ENCODE measurements around the gene PTPRU. TPM values are rescaled to one million over a fixed set of nuclear protein-coding genes. Genes with fewer than 3 reads are reported as not detected.

Gene PTPRU
- total RNA-seq, 1 donor from 2014 or later: 92.5 TPM

GRCh38 chr1:29346576-29346975 is 110.3 kb downstream of the PTPRU start:
- Mint-ChIP-seq H3K9me3 (ENCODE audit: unreplicated experiment) (peaks cover 1% of the 10 kb centered on the region), H3K4me3 (ENCODE audit: unreplicated experiment) (no peak overlapping the region), H3K27me3 (ENCODE audit: unreplicated experiment) (peaks cover 7% of the 10 kb centered on the region)

DNA sequence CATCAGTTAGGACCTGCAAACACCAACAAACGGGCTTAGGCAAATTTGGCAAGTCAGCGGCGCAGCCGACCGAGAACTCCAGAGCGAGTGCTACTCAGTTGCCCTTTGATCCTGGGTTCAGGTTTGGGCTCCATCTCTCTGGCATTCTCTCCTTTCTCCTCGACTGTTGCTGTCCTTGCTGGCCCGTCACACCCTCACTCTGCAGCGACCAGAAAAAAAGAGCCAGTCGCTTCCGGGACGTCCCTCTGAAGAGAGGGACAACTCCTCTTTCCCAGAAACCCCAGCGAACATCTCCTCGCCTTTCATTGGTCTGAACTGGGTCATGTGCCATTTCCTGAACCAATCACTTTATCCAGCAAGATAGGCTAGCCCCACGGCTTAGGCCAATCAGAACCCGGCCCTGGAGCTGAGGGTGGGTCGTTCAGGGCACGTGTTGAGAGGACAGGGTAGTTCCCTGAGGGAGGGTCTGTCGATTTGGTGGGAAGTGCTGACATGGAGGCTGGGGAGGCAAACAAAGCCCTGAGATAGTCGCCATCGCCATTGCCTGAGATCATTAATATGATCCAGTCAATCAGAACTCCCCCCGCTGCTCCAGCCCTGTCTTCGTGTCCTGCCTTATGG is 113.7 kb downstream of the PTPRU start:
- peaks cover 6% of the 10 kb centered on the region for H3K27me3 Mint-ChIP-seq (ENCODE audit: unreplicated experiment)
- H3K4me3 Mint-ChIP-seq (ENCODE audit: unreplicated experiment): no peak overlapping the region
- no peaks in the 10 kb centered on the region for H3K36me3 Mint-ChIP-seq (ENCODE audit: unreplicated experiment)
- TF ChIP-seq, protein P1, sequence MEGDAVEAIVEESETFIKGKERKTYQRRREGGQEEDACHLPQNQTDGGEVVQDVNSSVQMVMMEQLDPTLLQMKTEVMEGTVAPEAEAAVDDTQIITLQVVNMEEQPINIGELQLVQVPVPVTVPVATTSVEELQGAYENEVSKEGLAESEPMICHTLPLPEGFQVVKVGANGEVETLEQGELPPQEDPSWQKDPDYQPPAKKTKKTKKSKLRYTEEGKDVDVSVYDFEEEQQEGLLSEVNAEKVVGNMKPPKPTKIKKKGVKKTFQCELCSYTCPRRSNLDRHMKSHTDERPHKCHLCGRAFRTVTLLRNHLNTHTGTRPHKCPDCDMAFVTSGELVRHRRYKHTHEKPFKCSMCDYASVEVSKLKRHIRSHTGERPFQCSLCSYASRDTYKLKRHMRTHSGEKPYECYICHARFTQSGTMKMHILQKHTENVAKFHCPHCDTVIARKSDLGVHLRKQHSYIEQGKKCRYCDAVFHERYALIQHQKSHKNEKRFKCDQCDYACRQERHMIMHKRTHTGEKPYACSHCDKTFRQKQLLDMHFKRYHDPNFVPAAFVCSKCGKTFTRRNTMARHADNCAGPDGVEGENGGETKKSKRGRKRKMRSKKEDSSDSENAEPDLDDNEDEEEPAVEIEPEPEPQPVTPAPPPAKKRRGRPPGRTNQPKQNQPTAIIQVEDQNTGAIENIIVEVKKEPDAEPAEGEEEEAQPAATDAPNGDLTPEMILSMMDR (IDR thresholded peaks at IDR 0.05; ENCODE audit: partially characterized antibody, unreplicated experiment): no peak
- DNase-seq: no peak
- H3K9me3 Mint-ChIP-seq (ENCODE audit: unreplicated experiment): peaks cover 3% of the 10 kb centered on the region
- H3K27ac Mint-ChIP-seq (ENCODE audit: unreplicated experiment): no peak overlapping the region
- H3K4me1 Mint-ChIP-seq (ENCODE audit: low read depth, unreplicated experiment): peaks cover 3% of the 10 kb centered on the region

More at GRCh38 chr1:29346576-29346975, 110.3 kb downstream of the PTPRU start:
- peaks cover 23% of the 10 kb centered on the region for H3K4me1 Mint-ChIP-seq (ENCODE audit: low read depth, unreplicated experiment)
- TF ChIP-seq, protein P1 (IDR thresholded peaks at IDR 0.05; ENCODE audit: partially characterized antibody, unreplicated experiment): no peak
- no peak for DNase-seq
- no peaks in the 10 kb centered on the region for H3K36me3 Mint-ChIP-seq (ENCODE audit: unreplicated experiment)
- no peak overlapping the region for H3K27ac Mint-ChIP-seq (ENCODE audit: unreplicated experiment)

DNA sequence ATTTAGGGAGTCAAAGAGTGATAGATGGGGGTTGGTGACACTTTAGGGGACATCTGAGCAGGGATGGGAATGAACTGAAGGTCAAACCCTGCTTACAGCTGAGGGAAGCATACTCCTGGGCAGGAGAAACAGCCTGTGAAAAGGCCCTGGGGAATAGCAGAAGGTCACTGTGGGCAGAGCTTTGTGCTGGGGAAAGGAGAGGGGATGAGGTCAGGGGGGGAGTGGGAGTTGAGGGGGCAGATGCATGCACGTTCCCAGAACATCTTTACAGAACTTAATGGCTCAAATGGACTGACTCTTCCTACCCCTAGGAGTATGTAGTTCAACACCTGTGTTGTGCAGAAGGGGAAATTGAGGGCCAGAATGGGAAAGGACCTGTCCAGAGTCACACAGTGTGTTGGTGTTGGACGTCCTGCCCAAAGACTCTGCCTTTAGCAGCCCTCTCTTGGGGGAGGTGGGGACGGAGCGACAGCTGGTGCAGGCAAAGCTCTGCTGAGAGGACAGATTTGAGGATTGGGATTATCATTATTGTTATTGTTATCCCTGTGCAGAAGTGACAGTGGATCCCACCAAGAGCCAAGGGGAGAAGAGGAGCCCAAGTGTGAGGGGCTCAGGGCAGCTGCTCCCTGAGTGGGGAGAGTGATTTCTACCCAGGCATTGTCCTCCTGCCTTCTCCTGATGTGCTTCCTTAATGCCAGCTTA is 116.5 kb downstream of the PTPRU start:
- H3K36me3 Mint-ChIP-seq (ENCODE audit: unreplicated experiment): no peaks in the 10 kb centered on the region
- TF ChIP-seq, protein P1 (IDR thresholded peaks at IDR 0.05; ENCODE audit: partially characterized antibody, unreplicated experiment): no peak
- no peak overlapping the region for H3K4me3 Mint-ChIP-seq (ENCODE audit: unreplicated experiment)
- H3K27me3 Mint-ChIP-seq (ENCODE audit: unreplicated experiment): peaks cover 8% of the 10 kb centered on the region
- peaks cover 5% of the 10 kb centered on the region for H3K4me1 Mint-ChIP-seq (ENCODE audit: low read depth, unreplicated experiment)
- no peak for DNase-seq
- peaks cover 3% of the 10 kb centered on the region for H3K9me3 Mint-ChIP-seq (ENCODE audit: unreplicated experiment)
- H3K27ac Mint-ChIP-seq (ENCODE audit: unreplicated experiment): no peak overlapping the region

GRCh38 chr1:29354511-29355098 is 118.3 kb downstream of the PTPRU start:
- Mint-ChIP-seq H3K27ac (ENCODE audit: unreplicated experiment) (no peak overlapping the region), H3K27me3 (ENCODE audit: unreplicated experiment) (peaks cover 8% of the 10 kb centered on the region), H3K36me3 (ENCODE audit: unreplicated experiment) (no peaks in the 10 kb centered on the region), H3K4me3 (ENCODE audit: unreplicated experiment) (no peak overlapping the region), H3K9me3 (ENCODE audit: unreplicated experiment) (peaks cover 3% of the 10 kb centered on the region), H3K4me1 (ENCODE audit: low read depth, unreplicated experiment) (peaks cover 5% of the 10 kb centered on the region)
- no peak for DNase-seq
- TF ChIP-seq, protein P1 (IDR thresholded peaks at IDR 0.05; ENCODE audit: partially characterized antibody, unreplicated experiment): no peak

DNA sequence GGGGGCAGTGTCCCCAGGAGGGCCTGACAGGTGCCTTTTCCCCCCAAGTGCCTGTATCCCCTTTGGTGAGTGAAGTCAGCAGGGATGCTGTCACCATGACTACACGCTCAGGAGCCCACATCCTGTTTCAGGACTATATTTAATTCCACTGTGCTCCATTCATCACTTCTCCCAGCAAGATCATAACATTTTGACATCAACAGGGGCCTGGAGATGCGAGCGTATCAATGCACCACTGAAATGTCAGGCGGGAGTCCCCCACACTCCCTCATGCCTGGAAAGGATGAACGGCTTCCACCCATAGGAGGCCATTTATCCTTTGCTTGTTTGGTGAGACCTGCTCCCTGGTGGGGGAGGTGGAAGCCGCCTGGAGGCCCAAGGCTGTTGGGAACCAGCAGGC is 119.1 kb downstream of the PTPRU start:
- H3K27me3 Mint-ChIP-seq (ENCODE audit: unreplicated experiment): peaks cover 8% of the 10 kb centered on the region
- H3K4me3 Mint-ChIP-seq (ENCODE audit: unreplicated experiment): no peak overlapping the region
- no peak for DNase-seq
- TF ChIP-seq, protein P1 (IDR thresholded peaks at IDR 0.05; ENCODE audit: partially characterized antibody, unreplicated experiment): no peak
- no peak overlapping the region for H3K27ac Mint-ChIP-seq (ENCODE audit: unreplicated experiment)
- H3K9me3 Mint-ChIP-seq (ENCODE audit: unreplicated experiment): peaks cover 3% of the 10 kb centered on the region
- peaks cover 8% of the 10 kb centered on the region for H3K4me1 Mint-ChIP-seq (ENCODE audit: low read depth, unreplicated experiment)
- H3K36me3 Mint-ChIP-seq (ENCODE audit: unreplicated experiment): no peaks in the 10 kb centered on the region
